Prostate gland (tissue), 2 donors: ENCODE data around the gene RPS6KA3. TPM values are rescaled to one million over a fixed set of nuclear protein-coding genes. Genes with fewer than 3 reads are reported as not detected.
A peak's percentile ranks its signal among the peaks of the same experiment; 100 is the strongest.

ENCODE experiments used
- DNase-seq: peaks from one replicate; pipeline ENCODE4 v3.0.0-alpha.2; 2019; ENCODE audit warnings: low spot score
- H3K27ac ChIP-seq, 2 donors: fragments of 200-600 bp; sonication (generic); 2 replicates each; pipeline ENCODE4 v1.5.1; 2017 to 2019
- H3K27me3 ChIP-seq: fragments of 200-600 bp; sonication (generic); replicated peaks from 2 replicates; pipeline ENCODE4 v1.5.1; 2019; ENCODE audit not compliant: insufficient read depth
- H3K36me3 ChIP-seq, 2 donors: fragments of 200-600 bp; sonication (generic); 1 replicate in 1 of 2; 2 replicates in 1 of 2; pipeline versions ENCODE4 v1.5.1 to v1.8.1; 2017 to 2019
- H3K4me1 ChIP-seq: fragments of 200-600 bp; sonication (generic); replicated peaks from 2 replicates; pipeline ENCODE4 v1.5.1; 2019
- H3K4me3 ChIP-seq, 2 donors: fragments of 200-600 bp; sonication (generic); 2 replicates each; pipeline ENCODE4 v1.5.1; 2017 to 2019
- H3K9me3 ChIP-seq: fragments of 200-600 bp; sonication (generic); 2 replicates; pipeline ENCODE4 v1.5.1; 2017
- CTCF ChIP-seq, 4 experiments: fragments of 200-600 bp in 2 of 4; fragments of 450-650 bp in 2 of 4; sonication (generic) in 2 of 4; IDR thresholded peaks; 1 replicate in 3 of 4; 2 replicates in 1 of 4; pipeline ENCODE4 v1.5.1; 2016 to 2019; ENCODE audit warnings: antibody characterized with exemption in 4 of 4, mild to moderate bottlenecking in 2 of 4, moderate library complexity in 2 of 4
- POLR2A ChIP-seq: fragments of 450-650 bp; IDR thresholded peaks from one replicate; pipeline ENCODE4 v1.6.1; 2016; ENCODE audit warnings: antibody characterized with exemption, mild to moderate bottlenecking
- POLR2AphosphoS5 ChIP-seq: sonication (generic); formaldehyde crosslinking; IDR thresholded peaks from one replicate; pipeline ENCODE4 v1.6.1; 2017; ENCODE audit warnings: antibody characterized with exemption
- WGBS: methylation state at CpG from one replicate; pipeline ENCODE4 v1.1.5; 2018; 5-methylcytosine and 5-hydroxymethylcytosine counted together
- intact Hi-C: fragments of 100-400 bp; cut with DNase I; formaldehyde crosslinking; loops from one replicate; pipeline ENCODE4 v1.14.2; 2022
- total RNA-seq, 2 donors: library from RNA; depleted of rRNA; stranded (reverse); fragments of >200 nt; gene quantifications; one replicate each; pipeline ENCODE4 v1.1.0, GENCODE V29; 2016

Gene RPS6KA3
- total RNA-seq, 2 donors from 2014 or later: 19.8 to 52.8 TPM

- H3K4me3 ChIP-seq: peak within 1 kb of the TSS; percentile 57
- H3K36me3 ChIP-seq: no peaks in the 10 kb centered on the region
Measured at GRCh38 chrX:20141281-20142220, 125.2 kb downstream of the RPS6KA3 start, which contains the start of gene EIF1AX. EIF1AX (minus strand) TSS chrX:20141838; CDS start chrX:20141640, 198 bp downstream.

GRCh38 chrX:20140420-20140819 is 126.3 kb downstream of the RPS6KA3 start:
- 0% methylated on average over 3 of the region's 3 CpGs for WGBS
- H3K36me3 ChIP-seq: no peaks in the 10 kb centered on the region
- DNase-seq: no peak
- no peaks in the 10 kb centered on the region for H3K27me3 ChIP-seq
- no peaks in the 10 kb centered on the region for H3K4me1 ChIP-seq
- TF ChIP-seq POLR2AphosphoS5 (no peak), CTCF (IDR thresholded peaks at IDR 0.05) (no peak), POLR2A (no peak)
- intact Hi-C loops: loop anchor here (5.0 kb wide), 1 partner anchor 127 kb away; the partner anchor contains the start of gene RPS6KA3
- H3K27ac ChIP-seq: no peak overlapping the region
- H3K9me3 ChIP-seq: no peaks in the 10 kb centered on the region
- H3K4me3 ChIP-seq: peak overlapping the region; percentile 57

More at GRCh38 chrX:20141281-20142220, 125.2 kb downstream of the RPS6KA3 start, which contains the start of gene EIF1AX:
- intact Hi-C loops: loop anchor here (5.0 kb wide), 1 partner anchor 126 kb away; the partner anchor contains the start of gene RPS6KA3
- TF ChIP-seq POLR2AphosphoS5 (peak; percentile 94), POLR2A (peak; percentile 83), CTCF (IDR thresholded peaks at IDR 0.05) (no peak)
- H3K27ac ChIP-seq: peak within 1 kb of the TSS; percentile 83 to 89
- H3K27me3 ChIP-seq: no peaks in the 10 kb centered on the region
- under 1% methylated on average over 63 of the region's 82 CpGs for WGBS
- H3K4me1 ChIP-seq: no peaks in the 10 kb centered on the region
- H3K9me3 ChIP-seq: no peaks in the 10 kb centered on the region
- DNase-seq: peak; percentile 95

- TF ChIP-seq POLR2A: no peak
- no peak for TF ChIP-seq CTCF (IDR thresholded peaks at IDR 0.05)
- no peak for TF ChIP-seq POLR2AphosphoS5
- Histone ChIP-seq H3K4me1 (no peaks in the 10 kb centered on the region), H3K36me3 (no peaks in the 10 kb centered on the region), H3K9me3 (no peaks in the 10 kb centered on the region), H3K4me3 (peak overlapping the region; percentile 57), H3K27ac (no peak overlapping the region), H3K27me3 (no peaks in the 10 kb centered on the region)
- WGBS: 13% methylated on average over 2 of the region's 2 CpGs
- intact Hi-C loops: loop anchor here (5.0 to 10.0 kb wide), 2 partner anchors 127 to 235 kb away; partner anchors contain the start of gene RPS6KA3
- DNase-seq: no peak
Measured at GRCh38 chrX:20139966-20140365, 126.7 kb downstream of the RPS6KA3 start.

GRCh38 chrX:20135944-20136343 is 130.8 kb downstream of the RPS6KA3 start:
- no peak for DNase-seq
- TF ChIP-seq CTCF (IDR thresholded peaks at IDR 0.05): no peak
- TF ChIP-seq POLR2A: no peak
- TF ChIP-seq POLR2AphosphoS5: no peak
- no peak overlapping the region for H3K4me3 ChIP-seq
- no peak overlapping the region for H3K27ac ChIP-seq
- H3K4me1 ChIP-seq: no peaks in the 10 kb centered on the region
- 21% methylated on average over 5 of the region's 5 CpGs for WGBS
- no peaks in the 10 kb centered on the region for H3K36me3 ChIP-seq
- H3K27me3 ChIP-seq: no peaks in the 10 kb centered on the region
- intact Hi-C loops: loop anchor here (10.0 kb wide), 1 partner anchor 231 kb away; no protein-coding TSS in a partner anchor
- H3K9me3 ChIP-seq: no peaks in the 10 kb centered on the region
